Measurements from ENCODE around the gene APMAP. TPM values are rescaled to one million over a fixed set of nuclear protein-coding genes. Genes with fewer than 3 reads are reported as not detected.

APMAP gene
- total and polyA plus RNA-seq, 9 of the 15 experiments (the other 6 are each of a cell fraction or from before 2014, with no cell fraction given) = 6.7 to 18.2 (median 14.4) TPM

DNA sequence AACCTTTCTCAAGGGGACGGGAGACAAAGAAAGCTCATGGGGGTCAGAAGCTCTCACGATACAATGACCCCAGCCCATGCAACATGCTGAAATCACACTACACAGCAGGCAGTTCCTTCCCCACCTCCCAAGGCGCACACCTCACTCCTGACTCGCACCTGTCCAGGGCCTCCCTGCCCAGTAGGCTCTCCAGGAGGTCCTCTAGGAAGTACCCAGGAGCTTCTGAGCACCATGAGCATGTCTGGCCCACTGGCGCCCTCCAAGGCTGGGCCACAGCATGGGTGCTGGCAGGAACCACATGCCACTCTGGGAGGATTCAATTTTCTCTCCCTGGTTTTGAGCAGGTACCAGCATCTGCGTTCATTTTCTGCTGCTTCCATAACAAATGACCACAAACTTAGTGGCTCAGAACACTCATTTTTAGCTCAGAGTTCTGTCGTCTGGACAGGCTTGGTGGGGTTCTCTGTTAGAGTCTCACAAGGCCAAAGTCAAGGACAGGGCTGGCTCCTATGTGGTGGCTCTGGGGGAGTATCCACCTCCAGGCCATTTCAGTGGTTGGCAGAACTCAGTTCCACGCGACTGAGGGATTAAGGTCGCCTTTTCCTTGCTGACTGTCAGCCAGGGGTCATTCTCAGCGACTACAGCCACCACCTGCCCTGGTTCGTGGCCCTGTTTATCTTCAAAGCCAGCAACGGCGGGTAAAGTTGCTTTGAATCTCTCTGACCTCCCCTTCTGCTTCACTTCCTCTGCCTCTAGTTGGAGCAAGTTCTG lies 32.7 kb upstream of the APMAP start:
- no peaks in the 10 kb centered on the region for H3K9me3 ChIP-seq (replicated peaks; ENCODE audit: control insufficient read depth, insufficient read depth, low read depth, low read length)
- no peak overlapping the region for H3K4me2 ChIP-seq (ENCODE audit: insufficient read depth, low read length)
- ChIA-PET POLR2A (interaction anchor here (0.7 kb wide), 1 partner anchor 1240 kb away, joined by 3 read pairs; no protein-coding TSS in a partner anchor), CTCF (ENCODE audit: low intra/inter-chr PET ratio) (no interaction called here)
- in situ Hi-C loops (cut with MboI) (no loop called here), intact Hi-C loops (cut with micrococcal nuclease) (no loop called here)
- WGBS (ENCODE audit: insufficient coverage, low coverage, missing lambda C conversion rate) = 2% methylated on average over 11 of the region's 14 CpGs
- no peak overlapping the region for H3K4me3 ChIP-seq
- ATAC-seq (no peak), DNase-seq (ENCODE audit: extremely low read depth in 1 of 4, low spot score in 3 of 4) (no peak), FAIRE-seq (no peak)
- no peak overlapping the region for H3K27ac ChIP-seq (ENCODE audit: extremely low read depth, low read depth, low read length)
- H3K27me3 ChIP-seq (ENCODE audit: control insufficient read depth in 2 of 2, insufficient read depth in 2 of 2, low read length in 2 of 2) = peaks cover 0 to 18% of the 10 kb centered on the region in 2 experiments; a peak in 2 of 5 replicates
- BruUV-seq (replicated peaks) = no TSS peak
- H3K9me1 ChIP-seq (ENCODE audit: control insufficient read depth, insufficient read depth, low read length) = no peaks in the 10 kb centered on the region
- H4K20me1 ChIP-seq (replicated peaks; ENCODE audit: control insufficient read depth, insufficient read depth, low read length) = no peaks in the 10 kb centered on the region; the same call in 1 of the 2 replicates
- TF ChIP-seq, protein P1, sequence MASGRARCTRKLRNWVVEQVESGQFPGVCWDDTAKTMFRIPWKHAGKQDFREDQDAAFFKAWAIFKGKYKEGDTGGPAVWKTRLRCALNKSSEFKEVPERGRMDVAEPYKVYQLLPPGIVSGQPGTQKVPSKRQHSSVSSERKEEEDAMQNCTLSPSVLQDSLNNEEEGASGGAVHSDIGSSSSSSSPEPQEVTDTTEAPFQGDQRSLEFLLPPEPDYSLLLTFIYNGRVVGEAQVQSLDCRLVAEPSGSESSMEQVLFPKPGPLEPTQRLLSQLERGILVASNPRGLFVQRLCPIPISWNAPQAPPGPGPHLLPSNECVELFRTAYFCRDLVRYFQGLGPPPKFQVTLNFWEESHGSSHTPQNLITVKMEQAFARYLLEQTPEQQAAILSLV (tag; IDR thresholded peaks at IDR 0.05) = no peak
- no peak overlapping the region for H3K9ac ChIP-seq (ENCODE audit: insufficient read depth in 1 of 2, low read depth in 2 of 2, low read length in 2 of 2)
- no peaks in the 10 kb centered on the region for H3K79me2 ChIP-seq (ENCODE audit: control insufficient read depth, insufficient read depth, low read length)
- no peak overlapping the region for H2AFZ ChIP-seq (ENCODE audit: low read depth, low read length)
- H3K36me3 ChIP-seq (ENCODE audit: control insufficient read depth, insufficient read depth, low read length) = no peaks in the 10 kb centered on the region
- H3K4me1 ChIP-seq (replicated peaks in 1 of 2; ENCODE audit: control insufficient read depth in 2 of 2, insufficient read depth in 2 of 2, low read length in 2 of 2) = no peaks in the 10 kb centered on the region

DNA sequence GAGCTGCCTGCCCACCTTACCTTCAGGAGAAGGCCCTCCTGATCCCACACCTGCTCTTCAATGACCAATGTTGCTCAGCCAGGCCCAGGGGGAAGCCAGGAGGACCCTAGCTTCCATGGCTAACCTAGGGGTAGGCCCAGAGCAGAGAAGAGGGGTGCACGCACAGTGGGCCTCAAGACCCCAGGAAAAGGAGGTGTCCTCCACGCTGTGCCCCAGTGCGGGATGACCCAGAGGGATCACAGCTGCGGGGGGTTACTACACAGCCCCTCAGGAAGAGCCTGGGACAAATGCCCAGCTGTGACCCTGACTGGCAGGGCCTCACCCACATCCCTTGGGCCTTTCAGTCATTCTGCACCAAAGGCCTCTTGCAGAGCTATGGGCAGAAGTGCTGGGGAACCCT lies 31.6 kb upstream of the APMAP start:
- ChIA-PET CTCF (ENCODE audit: low intra/inter-chr PET ratio) (no interaction called here), POLR2A (no interaction called here)
- Histone ChIP-seq H3K27me3 (ENCODE audit: control insufficient read depth in 2 of 2, insufficient read depth in 2 of 2, low read length in 2 of 2) (peaks cover 0 to 16% of the 10 kb centered on the region in 2 experiments; a peak in 3 of 5 replicates), H3K4me1 (replicated peaks in 1 of 2; ENCODE audit: control insufficient read depth in 2 of 2, insufficient read depth in 2 of 2, low read length in 2 of 2) (no peaks in the 10 kb centered on the region), H3K27ac (ENCODE audit: extremely low read depth, low read depth, low read length) (no peak overlapping the region), H3K9me1 (ENCODE audit: control insufficient read depth, insufficient read depth, low read length) (no peaks in the 10 kb centered on the region), H2AFZ (ENCODE audit: low read depth, low read length) (no peak overlapping the region), H3K4me3 (no peak overlapping the region), H3K36me3 (ENCODE audit: control insufficient read depth, insufficient read depth, low read length) (no peaks in the 10 kb centered on the region), H3K79me2 (ENCODE audit: control insufficient read depth, insufficient read depth, low read length) (no peaks in the 10 kb centered on the region), H3K9me3 (replicated peaks; ENCODE audit: control insufficient read depth, insufficient read depth, low read depth, low read length) (no peaks in the 10 kb centered on the region), H3K4me2 (ENCODE audit: insufficient read depth, low read length) (no peak overlapping the region), H3K9ac (ENCODE audit: insufficient read depth in 1 of 2, low read depth in 2 of 2, low read length in 2 of 2) (no peak overlapping the region), H4K20me1 (replicated peaks; ENCODE audit: control insufficient read depth, insufficient read depth, low read length) (no peaks in the 10 kb centered on the region; the same call in 1 of the 2 replicates)
- FAIRE-seq (no peak), DNase-seq (ENCODE audit: extremely low read depth in 1 of 4, low spot score in 3 of 4) (no peak), ATAC-seq (no peak)
- intact Hi-C loops (cut with micrococcal nuclease) = no loop called here
- WGBS (ENCODE audit: insufficient coverage, low coverage, missing lambda C conversion rate) = 0% methylated on average over 1 of the region's 4 CpGs
- in situ Hi-C loops (cut with MboI) = no loop called here
- BruUV-seq (replicated peaks) = no TSS peak
- TF ChIP-seq PHTF2 (CRISPR knock-in tag; IDR thresholded peaks at IDR 0.05) (no peak), CCAR2 (IDR thresholded peaks at IDR 0.05; ENCODE audit: low read depth, low read length) (no peak), YY1 (IDR thresholded peaks at IDR 0.05; ENCODE audit: borderline replicate concordance in 1 of 3, control insufficient read depth in 1 of 3, extremely low read depth in 1 of 3, insufficient read depth in 3 of 3, insufficient read length in 1 of 3, insufficient replicate concordance in 2 of 3, low read depth in 1 of 3, low read length in 2 of 3) (no peak), ZSCAN32 (CRISPR knock-in tag; IDR thresholded peaks at IDR 0.05) (no peak), FOXJ2 (tag; IDR thresholded peaks at IDR 0.05) (no peak), RBM22 (IDR thresholded peaks at IDR 0.05; ENCODE audit: low read depth, low read length, poor library complexity, severe bottlenecking) (no peak)
- TF ChIP-seq, protein P2, sequence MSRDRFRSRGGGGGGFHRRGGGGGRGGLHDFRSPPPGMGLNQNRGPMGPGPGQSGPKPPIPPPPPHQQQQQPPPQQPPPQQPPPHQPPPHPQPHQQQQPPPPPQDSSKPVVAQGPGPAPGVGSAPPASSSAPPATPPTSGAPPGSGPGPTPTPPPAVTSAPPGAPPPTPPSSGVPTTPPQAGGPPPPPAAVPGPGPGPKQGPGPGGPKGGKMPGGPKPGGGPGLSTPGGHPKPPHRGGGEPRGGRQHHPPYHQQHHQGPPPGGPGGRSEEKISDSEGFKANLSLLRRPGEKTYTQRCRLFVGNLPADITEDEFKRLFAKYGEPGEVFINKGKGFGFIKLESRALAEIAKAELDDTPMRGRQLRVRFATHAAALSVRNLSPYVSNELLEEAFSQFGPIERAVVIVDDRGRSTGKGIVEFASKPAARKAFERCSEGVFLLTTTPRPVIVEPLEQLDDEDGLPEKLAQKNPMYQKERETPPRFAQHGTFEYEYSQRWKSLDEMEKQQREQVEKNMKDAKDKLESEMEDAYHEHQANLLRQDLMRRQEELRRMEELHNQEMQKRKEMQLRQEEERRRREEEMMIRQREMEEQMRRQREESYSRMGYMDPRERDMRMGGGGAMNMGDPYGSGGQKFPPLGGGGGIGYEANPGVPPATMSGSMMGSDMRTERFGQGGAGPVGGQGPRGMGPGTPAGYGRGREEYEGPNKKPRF (IDR thresholded peaks at IDR 0.05; ENCODE audit: low read depth, low read length) = no peak
- TF ChIP-seq, protein P3, sequence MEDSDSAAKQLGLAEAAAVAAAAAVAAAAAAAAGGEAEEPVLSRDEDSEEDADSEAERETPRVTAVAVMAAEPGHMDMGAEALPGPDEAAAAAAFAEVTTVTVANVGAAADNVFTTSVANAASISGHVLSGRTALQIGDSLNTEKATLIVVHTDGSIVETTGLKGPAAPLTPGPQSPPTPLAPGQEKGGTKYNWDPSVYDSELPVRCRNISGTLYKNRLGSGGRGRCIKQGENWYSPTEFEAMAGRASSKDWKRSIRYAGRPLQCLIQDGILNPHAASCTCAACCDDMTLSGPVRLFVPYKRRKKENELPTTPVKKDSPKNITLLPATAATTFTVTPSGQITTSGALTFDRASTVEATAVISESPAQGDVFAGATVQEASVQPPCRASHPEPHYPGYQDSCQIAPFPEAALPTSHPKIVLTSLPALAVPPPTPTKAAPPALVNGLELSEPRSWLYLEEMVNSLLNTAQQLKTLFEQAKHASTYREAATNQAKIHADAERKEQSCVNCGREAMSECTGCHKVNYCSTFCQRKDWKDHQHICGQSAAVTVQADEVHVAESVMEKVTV (CRISPR knock-in tag; IDR thresholded peaks at IDR 0.05) = no peak

All from K562 (cell line).